ENCODE measurements around the gene ICE2.

The ICE2 gene

GRCh38 chr15:60493166-60493565 is 14.2 kb upstream of the ICE2 start:
- DNase-seq (ENCODE audit: low read depth), result no peak

GRCh38 chr15:60486742-60487141 is 7.8 kb upstream of the ICE2 start:
- no peak for DNase-seq (ENCODE audit: low read depth)

GRCh38 chr15:60485365-60486055 is 6.6 kb upstream of the ICE2 start:
- no peak for DNase-seq (ENCODE audit: low read depth)

GRCh38 chr15:60483042-60483441 is 4.1 kb upstream of the ICE2 start:
- no peak for DNase-seq (ENCODE audit: low read depth)

- no peak for DNase-seq (ENCODE audit: low read depth)
Measured at GRCh38 chr15:60480888-60481287, 1.9 kb upstream of the ICE2 start.

- no peak for DNase-seq (ENCODE audit: low read depth)
Measured at GRCh38 chr15:60480149-60480548, 1.2 kb upstream of the ICE2 start.

- DNase-seq (ENCODE audit: low read depth), result no peak
Measured at GRCh38 chr15:60479361-60480110, 594 bp upstream of the ICE2 start.

GRCh38 chr15:60477916-60478565 is 901 bp downstream of the ICE2 start:
- DNase-seq (ENCODE audit: low read depth), result peak; percentile 30

GRCh38 chr15:60477164-60477563 is 1.8 kb downstream of the ICE2 start:
- no peak for DNase-seq (ENCODE audit: low read depth)

GRCh38 chr15:60476713-60477112 is 2.2 kb downstream of the ICE2 start:
- DNase-seq (ENCODE audit: low read depth), result no peak

GRCh38 chr15:60473135-60473534 is 5.8 kb downstream of the ICE2 start:
- DNase-seq (ENCODE audit: low read depth), result no peak

GRCh38 chr15:60471314-60471713 is 7.6 kb downstream of the ICE2 start:
- no peak for DNase-seq (ENCODE audit: low read depth)

- DNase-seq (ENCODE audit: low read depth), result no peak
Measured at GRCh38 chr15:60469893-60470641, 8.9 kb downstream of the ICE2 start.

- DNase-seq (ENCODE audit: low read depth), result no peak
Measured at GRCh38 chr15:60464836-60465630, 13.9 kb downstream of the ICE2 start.

GRCh38 chr15:60462027-60462426 is 16.9 kb downstream of the ICE2 start:
- DNase-seq (ENCODE audit: low read depth), result no peak

- no peak for DNase-seq (ENCODE audit: low read depth)
Measured at GRCh38 chr15:60460931-60461330, 18.0 kb downstream of the ICE2 start.

- no peak for DNase-seq (ENCODE audit: low read depth)
Measured at GRCh38 chr15:60458721-60459120, 20.2 kb downstream of the ICE2 start.

- no peak for DNase-seq (ENCODE audit: low read depth)
Measured at GRCh38 chr15:60457985-60458384, 21.0 kb downstream of the ICE2 start.

GRCh38 chr15:60454824-60455223 is 24.1 kb downstream of the ICE2 start:
- no peak for DNase-seq (ENCODE audit: low read depth)

- no peak for DNase-seq (ENCODE audit: low read depth)
Measured at GRCh38 chr15:60448668-60449360, 30.1 kb downstream of the ICE2 start.

- peak; percentile 33 for DNase-seq (ENCODE audit: low read depth)
Measured at GRCh38 chr15:60444289-60444912, 34.5 kb downstream of the ICE2 start.
